Glutamatergic neuron (in vitro differentiated cells): ENCODE results near the gene CMTM3. TPM values are rescaled to one million over a fixed set of nuclear protein-coding genes. Genes with fewer than 3 reads are reported as not detected.

Experiments
- DNase-seq: peaks from one replicate; pipeline ENCODE4 v3.0.0; 2022
- H3K27ac Mint-ChIP-seq: one replicate; pipeline ENCODE4 v1.8.0; 2020; ENCODE audit warnings: mild to moderate bottlenecking, mixed read lengths, inconsistent platforms; ENCODE audit not compliant: unreplicated experiment
- H3K27me3 Mint-ChIP-seq: one replicate; pipeline ENCODE4 v1.8.0; 2020; ENCODE audit warnings: mild to moderate bottlenecking, moderate library complexity, mixed read lengths, inconsistent platforms; ENCODE audit not compliant: unreplicated experiment
- H3K36me3 Mint-ChIP-seq: one replicate; pipeline ENCODE4 v1.8.0; 2020; ENCODE audit warnings: mild to moderate bottlenecking, mixed read lengths, inconsistent platforms; ENCODE audit not compliant: unreplicated experiment
- H3K4me1 Mint-ChIP-seq: one replicate; pipeline ENCODE4 v1.8.0; 2020; ENCODE audit warnings: mild to moderate bottlenecking, low read depth, mixed read lengths, inconsistent platforms; ENCODE audit not compliant: unreplicated experiment
- H3K4me3 Mint-ChIP-seq: one replicate; pipeline ENCODE4 v1.8.0; 2020; ENCODE audit warnings: mild to moderate bottlenecking, mixed read lengths, inconsistent platforms; ENCODE audit not compliant: unreplicated experiment
- H3K9me3 Mint-ChIP-seq: one replicate; pipeline ENCODE4 v1.8.0; 2020; ENCODE audit warnings: mild to moderate bottlenecking, moderate library complexity, mixed read lengths, inconsistent platforms; ENCODE audit not compliant: unreplicated experiment
- CTCF ChIP-seq: fragments of 200-600 bp; sonication (generic); IDR thresholded peaks from one replicate; pipeline ENCODE4 v1.5.0; 2021; ENCODE audit not compliant: partially characterized antibody, unreplicated experiment
- total RNA-seq: library from RNA; stranded (reverse); fragmentation: NEBNext Ultra II Directional; extraction: Animal tissue kit (Norgen Biotek cat#: 25700); gene quantifications from one replicate; pipeline ENCODE4 v1.2.1, GENCODE V29; 2021; ENCODE audit not compliant: unreplicated experiment

The CMTM3 gene
- total RNA-seq, 1 donor from 2014 or later = 45.8 TPM

GRCh38 chr16:66596986-66597848 is 7.3 kb upstream of the CMTM3 start:
- Mint-ChIP-seq H3K36me3 (no peaks in the 10 kb centered on the region), H3K27ac (no peak overlapping the region), H3K4me1 (no peaks in the 10 kb centered on the region), H3K4me3 (no peak overlapping the region), H3K9me3 (no peaks in the 10 kb centered on the region), H3K27me3 (no peaks in the 10 kb centered on the region)
- TF ChIP-seq CTCF = no peak
- no peak for DNase-seq

GRCh38 chr16:66598111-66598510 is 6.4 kb upstream of the CMTM3 start:
- Mint-ChIP-seq H3K36me3 (no peaks in the 10 kb centered on the region), H3K9me3 (no peaks in the 10 kb centered on the region), H3K27me3 (peaks cover 4% of the 10 kb centered on the region), H3K27ac (no peak overlapping the region), H3K4me1 (no peaks in the 10 kb centered on the region), H3K4me3 (no peak overlapping the region)
- TF ChIP-seq CTCF = no peak
- no peak for DNase-seq

GRCh38 chr16:66599726-66600125 is 4.8 kb upstream of the CMTM3 start:
- no peak for TF ChIP-seq CTCF
- H3K27me3 Mint-ChIP-seq = peaks cover 12% of the 10 kb centered on the region
- DNase-seq = no peak
- H3K36me3 Mint-ChIP-seq = no peaks in the 10 kb centered on the region
- peaks cover 4% of the 10 kb centered on the region for H3K4me1 Mint-ChIP-seq
- peaks cover 5% of the 10 kb centered on the region for H3K9me3 Mint-ChIP-seq
- no peak overlapping the region for H3K4me3 Mint-ChIP-seq
- no peak overlapping the region for H3K27ac Mint-ChIP-seq

GRCh38 chr16:66600477-66600876 is 4.0 kb upstream of the CMTM3 start:
- no peak for DNase-seq
- no peak for TF ChIP-seq CTCF

GRCh38 chr16:66601471-66601870 is 3.0 kb upstream of the CMTM3 start:
- Mint-ChIP-seq H3K27ac (no peak overlapping the region), H3K36me3 (no peaks in the 10 kb centered on the region), H3K4me1 (peaks cover 9% of the 10 kb centered on the region), H3K9me3 (peaks cover 5% of the 10 kb centered on the region), H3K4me3 (no peak overlapping the region), H3K27me3 (peaks cover 14% of the 10 kb centered on the region)
- no peak for DNase-seq
- TF ChIP-seq CTCF = no peak

More at GRCh38 chr16:66600477-66600876, 4.0 kb upstream of the CMTM3 start:
- H3K36me3 Mint-ChIP-seq = no peaks in the 10 kb centered on the region
- H3K4me1 Mint-ChIP-seq = peaks cover 4% of the 10 kb centered on the region
- H3K27me3 Mint-ChIP-seq = peaks cover 12% of the 10 kb centered on the region
- peaks cover 5% of the 10 kb centered on the region for H3K9me3 Mint-ChIP-seq
- H3K27ac Mint-ChIP-seq = no peak overlapping the region
- H3K4me3 Mint-ChIP-seq = no peak overlapping the region
